NOMO-1 (cell line): ENCODE results near the gene MAN1B1.

Experiments
- DNase-seq, 2 experiments: peaks; one replicate each; lab custom pipeline; 2025; ENCODE audit not compliant: unreplicated experiment in 2 of 2; lab: John Stamatoyannopoulos, UW

MAN1B1 gene

DNA sequence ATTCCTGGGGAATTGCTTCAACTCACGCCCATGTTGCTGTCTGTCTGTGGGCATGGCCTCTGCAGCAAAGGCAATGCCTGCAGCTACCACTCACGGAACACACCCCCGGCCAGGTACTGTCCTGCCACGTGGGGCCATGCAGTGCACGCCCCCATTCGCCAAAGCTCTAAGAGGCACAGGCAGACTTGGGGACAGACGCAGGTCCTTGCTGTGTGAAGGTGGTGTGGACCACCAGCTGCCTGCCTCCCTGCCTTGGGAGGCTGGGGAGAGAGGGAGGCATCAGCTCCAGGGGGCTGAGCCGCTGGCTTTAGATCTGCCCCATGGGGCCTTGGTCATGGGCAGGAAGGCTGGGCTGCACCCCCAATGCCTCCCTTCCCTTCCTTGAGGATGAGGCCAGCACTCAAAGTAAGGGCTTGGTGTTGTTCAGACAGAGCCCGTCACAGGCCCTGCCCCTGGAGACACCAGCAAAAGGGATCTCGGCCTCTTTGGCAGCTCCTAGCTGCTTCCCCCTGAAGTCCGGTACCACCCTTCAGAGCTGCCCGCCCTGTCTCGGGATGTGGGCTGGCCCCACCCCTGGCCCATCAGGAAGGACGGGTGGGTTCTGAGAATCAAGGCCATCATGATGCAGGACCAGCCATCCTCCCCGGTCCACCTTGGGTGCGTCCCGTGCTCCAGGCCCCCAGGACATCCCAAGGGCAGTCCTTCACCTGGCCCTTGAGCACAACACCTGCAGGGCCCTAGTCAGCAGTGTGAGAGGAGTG lies 54.4 kb downstream of the MAN1B1 start:
- DNase-seq = no peak

DNA sequence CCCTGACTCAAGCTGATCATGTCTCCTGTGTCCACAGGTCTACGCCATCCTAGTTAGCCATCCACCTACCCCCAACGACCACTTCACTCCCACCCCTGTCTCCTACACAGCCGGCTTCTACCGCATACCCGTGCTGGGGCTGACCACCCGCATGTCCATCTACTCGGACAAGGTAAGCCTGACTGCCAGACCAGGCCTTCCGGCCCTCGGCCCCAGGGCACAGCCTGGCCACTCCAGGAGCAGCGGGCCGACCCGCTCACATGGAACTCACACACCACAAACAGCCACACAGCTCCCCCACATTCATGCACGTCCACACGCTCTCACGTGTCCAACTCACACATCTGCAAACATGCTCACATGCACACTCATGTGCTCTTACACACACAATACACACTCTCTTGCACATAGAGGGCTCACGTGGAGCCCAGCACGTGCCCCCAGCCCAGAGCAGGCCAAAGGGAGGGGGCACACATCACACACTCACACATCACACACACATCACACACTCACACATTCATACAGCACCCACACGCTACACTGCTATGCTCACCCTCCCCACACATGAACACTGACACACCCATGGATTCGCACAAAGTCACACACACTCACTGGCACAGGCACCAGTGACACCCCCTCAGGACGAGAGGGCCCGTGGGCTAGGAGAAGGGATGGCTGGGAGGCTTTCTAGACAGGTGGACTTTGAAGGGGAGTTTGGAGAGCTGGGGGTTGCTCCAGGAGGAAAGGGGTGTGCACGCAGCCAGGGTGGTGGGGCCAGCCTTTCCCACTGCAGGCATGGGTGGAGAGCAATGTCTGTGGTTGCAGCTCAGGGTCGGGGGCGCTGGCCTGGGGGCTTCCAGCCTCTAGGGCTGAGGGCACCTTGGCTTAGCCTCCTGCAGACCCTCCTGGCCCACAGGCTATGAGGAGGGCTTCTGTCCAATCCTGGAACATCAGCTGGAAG lies 55.5 kb downstream of the MAN1B1 start:
- DNase-seq = no peak

DNA sequence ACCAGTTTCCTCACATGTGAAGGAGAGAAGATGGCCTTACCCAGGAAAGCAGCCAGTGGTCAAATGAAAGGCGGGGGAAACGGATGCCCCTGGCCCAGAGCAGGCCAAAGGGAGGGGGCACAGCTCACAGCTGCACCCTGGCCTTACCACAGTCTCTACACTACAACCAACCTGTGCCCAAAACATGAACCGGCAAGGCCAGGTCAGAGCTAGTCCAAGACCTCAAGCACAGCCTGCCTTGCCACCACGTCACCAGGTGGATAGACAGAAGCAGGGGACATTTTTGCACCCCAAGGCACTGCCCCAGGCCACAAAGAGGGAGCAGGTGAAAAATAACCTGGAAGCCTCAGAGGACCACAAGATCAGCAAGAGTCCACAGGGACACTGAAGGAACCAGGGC lies 56.7 kb downstream of the MAN1B1 start:
- DNase-seq = no peak

DNA sequence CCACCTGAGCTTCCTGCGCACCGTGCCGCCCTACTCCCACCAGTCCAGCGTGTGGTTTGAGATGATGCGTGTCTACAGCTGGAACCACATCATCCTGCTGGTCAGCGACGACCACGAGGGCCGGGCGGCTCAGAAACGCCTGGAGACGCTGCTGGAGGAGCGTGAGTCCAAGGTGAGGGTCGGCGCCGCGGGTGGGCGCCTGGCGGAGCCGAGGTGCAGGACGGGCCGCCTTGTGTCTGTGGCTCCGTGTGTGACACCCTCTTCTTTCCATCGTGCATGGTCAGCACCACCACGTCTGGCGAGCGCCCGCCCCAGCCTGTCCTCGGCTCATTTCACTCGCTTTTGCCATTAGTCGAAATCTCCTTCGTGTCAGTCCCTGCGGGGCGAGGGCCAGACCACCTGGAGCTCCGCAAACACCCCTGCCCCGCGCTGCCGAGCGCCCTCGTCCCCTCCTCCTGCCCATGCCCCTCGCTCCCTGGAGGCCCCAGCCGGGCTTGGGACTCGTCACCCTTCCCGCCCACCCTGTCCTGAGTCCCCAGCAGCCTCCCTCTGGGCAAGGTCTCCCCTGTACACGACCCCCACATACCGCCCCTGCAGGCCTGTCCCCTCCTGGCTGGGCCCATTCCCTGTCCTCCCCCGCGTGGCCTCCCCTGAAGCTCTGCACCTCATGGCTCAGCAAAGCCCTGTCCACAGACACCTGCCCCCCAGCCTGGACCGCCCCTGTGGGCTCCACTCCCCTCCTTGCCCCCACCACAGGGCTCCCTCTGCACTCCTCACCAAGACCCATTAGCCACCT lies 59.1 kb downstream of the MAN1B1 start:
- no peak for DNase-seq

DNA sequence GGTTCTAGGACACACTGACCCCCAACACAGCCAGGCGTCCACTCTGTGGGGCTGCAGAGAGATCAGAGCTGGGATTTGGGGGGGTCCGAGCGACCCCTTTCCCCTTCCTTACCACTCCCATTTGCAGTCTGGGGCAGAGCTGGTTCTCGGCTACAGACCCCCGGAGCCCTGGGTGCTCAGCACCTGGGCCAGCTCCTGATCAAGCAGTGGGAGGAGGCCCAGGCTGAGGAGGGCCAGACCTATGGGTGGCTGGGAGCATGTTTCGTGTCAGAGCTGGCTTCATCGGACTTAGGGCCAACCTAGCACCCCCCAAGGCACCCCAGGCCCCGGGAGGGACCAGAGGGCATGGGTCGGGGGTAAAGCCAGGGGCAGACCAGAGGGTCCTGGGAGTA lies 59.7 kb downstream of the MAN1B1 start:
- DNase-seq = no peak

DNA sequence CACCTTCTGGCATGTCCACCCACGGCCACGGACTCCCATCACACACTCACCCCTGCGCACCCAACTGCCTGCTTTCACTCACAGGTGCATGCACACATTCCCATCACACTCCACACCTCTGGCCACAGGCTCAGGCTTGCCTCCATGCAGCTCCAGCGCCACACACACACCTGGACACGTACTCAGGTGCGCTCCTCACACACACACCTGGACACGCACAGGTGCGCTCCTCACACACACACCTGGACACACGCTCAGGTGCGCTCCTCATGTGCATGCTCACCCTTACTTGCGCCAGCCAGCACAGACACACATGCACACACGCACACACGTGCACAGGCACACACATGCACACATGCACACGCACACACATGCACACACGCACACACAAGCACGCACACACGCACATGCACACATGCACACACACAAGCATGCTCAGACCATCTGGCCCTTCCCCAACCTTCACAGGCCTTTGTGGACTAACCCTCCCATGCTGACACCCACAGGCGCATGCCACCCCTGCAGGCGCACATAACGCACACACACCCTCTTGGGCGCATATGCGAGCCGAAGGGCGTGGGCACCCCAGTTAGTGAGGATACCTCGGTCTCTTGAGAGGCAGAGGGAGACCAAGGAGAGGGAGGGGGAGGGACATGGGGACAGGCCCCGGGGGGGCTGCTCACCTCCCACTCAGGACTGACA lies 60.5 kb downstream of the MAN1B1 start:
- no peak for DNase-seq

DNA sequence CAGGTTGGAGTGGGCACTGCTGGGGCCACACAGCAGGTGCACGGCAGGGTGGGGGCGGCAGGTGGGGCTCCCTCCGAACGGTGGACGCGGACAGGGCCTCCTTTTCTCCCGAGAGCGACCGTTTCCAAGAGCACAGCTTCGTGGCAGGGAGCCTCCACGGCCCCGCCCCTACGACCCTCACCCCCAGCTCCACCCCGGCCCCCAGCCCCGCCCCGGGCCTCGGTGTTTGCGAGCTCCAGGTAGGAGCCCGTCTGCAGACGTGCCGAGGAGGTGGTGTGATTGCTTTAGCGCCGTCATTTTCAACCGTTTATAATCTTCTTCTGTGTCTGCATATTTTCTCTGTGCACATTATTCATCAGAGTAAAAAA lies 61.0 kb downstream of the MAN1B1 start:
- peak in 1 of 2 experiments; percentile 62 for DNase-seq

DNA sequence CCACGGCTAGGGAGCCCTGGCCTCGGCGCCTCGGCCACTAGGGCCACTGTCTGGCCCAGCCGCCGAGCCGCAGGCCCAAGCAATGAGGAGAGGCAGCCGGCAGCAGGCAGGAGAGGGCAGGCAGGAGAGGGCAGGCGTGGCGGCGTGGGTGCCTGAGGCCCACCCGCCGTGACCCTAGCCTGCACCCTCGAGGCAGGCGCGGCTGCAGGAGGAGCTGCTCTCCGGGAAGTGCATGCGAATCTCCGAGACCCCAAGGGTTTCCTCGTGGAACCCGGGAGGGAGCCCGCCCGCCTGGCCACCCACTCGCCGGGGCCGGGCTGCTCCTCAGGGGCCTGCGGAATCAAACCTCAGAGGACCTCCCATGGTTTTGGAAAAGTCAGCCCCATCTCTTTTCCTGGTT lies 61.5 kb downstream of the MAN1B1 start:
- DNase-seq = no peak

DNA sequence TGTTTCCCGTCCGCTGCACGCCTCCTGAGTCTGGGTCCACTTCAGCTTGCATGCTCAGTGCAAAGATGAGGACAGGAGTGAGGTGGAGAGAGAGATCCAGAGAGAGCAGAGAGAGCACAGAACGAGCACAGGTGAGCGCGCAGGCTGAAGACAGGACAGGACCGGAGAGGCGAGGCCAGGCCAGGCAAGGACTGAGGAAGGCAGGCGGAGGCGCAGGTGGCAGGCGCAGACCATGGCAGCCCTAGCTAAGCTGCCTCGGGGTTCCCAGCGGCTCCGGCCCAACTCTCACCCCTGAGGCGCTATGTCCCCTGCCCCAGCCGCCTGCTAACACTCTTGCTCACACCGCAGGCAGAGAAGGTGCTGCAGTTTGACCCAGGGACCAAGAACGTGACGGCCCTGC lies 61.9 kb downstream of the MAN1B1 start:
- no peak for DNase-seq

DNA sequence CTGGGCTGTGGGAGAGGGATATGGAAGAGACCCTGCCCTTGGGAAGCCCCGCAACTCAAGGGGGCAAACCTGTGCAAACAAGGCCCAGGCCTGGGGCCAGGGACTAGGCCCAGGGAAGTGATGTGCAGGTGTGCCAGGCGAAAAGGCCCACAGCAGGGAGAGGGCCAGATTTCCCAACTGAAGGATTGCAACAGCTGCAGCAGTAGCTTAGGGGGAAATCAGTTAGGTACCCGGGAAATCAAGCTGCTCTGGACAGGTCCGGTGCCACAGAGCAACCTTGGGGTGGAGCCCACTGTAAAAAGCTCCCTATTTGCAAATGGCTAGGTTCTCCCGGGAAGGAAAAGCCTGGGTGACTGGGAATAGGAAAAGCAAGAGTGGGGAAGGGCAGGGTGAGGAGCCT lies 62.6 kb downstream of the MAN1B1 start:
- no peak for DNase-seq

DNA sequence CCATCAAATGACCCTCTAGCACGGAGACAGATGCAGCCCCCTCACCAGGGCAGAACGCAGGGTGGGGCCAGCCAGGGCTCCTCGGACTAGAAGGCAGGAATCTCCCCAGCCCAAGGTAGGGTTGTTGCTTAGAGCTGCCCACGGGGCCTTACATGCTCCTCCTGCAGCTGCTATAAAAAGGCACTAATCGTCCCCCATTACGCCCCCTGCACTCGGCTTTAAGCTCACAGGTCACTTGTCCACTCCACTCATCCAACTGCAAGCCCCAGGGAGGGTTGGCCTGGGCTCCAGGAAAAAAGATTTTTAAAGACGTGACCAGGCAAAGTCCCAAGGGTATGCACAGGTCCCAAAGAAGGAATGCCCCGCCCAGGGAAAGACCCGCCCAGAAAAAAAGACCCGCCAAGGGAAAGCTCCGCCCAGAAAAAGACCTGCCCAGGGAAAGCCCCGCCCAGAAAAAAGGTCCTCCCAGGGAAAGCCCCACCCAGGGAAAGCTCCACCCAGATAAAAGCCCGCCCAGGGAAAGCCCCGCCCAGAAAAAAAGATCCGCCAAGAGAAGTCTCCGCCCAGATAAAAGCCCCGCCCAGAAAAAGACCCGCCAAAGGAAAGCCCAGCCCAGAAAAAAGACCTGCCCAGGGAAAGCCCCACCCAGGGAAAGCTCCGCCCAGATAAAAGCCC lies 63.3 kb downstream of the MAN1B1 start:
- DNase-seq = peak in 1 of 2 experiments; percentile 57

DNA sequence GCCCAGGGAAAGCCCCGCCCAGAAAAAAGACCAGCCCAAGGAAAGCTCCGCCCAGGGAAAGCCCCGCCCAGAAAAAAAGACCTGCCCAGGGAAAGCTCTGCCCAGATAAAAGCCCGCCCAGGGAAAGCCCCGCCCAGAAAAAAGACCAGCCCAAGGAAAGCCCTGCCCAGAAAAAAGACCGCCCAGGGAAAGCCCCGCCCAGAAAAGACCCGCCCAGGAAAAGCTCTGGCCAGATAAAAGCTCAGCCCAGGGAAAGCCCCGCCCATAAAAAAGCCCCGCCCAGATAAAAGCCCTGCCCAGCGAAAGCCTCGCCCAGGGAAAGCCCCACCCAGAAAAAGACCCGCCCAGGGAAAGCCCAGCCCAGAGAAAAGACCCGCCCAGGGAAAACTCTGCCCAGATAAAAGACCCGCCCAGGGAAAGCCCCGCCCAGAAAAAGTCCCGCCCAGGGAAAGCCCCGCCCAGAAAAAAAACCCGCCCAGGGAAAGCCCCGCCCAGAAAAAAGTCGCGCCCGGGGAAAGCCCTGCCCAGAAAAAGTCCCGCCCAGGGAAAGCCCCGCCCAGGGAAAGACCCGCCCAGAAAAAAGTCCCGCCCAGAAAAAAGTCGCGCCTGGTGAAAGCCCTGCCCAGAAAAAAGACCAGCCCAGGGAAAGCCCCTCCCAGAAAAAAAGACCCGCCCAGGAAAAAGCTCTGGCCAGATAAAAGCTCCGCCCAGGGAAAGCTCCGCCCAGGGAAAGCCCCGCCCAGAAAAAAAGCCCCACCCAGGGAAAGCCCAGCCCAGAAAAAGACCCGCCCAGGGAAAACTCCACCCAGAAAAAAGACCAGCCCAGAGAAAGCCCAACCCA lies 64.1 kb downstream of the MAN1B1 start:
- peak; percentile 57 to 63 for DNase-seq

DNA sequence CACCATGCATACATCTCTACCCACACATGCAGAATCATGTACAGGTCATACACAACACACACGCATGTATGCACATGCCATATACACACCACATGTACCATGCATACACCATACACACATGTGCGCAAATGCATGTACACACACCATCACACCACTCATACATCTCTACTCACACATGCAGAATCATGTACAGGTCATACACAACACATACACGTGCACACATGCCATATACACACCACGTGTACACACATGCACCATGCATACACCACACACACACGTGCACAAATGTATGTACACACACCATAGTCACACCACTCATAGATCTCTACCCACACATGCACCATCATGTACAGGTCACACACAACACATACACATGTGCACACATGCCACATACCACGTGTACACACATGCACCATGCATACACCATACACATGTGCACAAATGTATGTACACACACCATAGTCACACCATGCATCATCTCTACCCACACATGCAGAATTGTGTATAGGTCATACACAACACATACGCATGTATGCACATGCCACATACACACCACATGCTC lies 66.1 kb downstream of the MAN1B1 start:
- no peak for DNase-seq

DNA sequence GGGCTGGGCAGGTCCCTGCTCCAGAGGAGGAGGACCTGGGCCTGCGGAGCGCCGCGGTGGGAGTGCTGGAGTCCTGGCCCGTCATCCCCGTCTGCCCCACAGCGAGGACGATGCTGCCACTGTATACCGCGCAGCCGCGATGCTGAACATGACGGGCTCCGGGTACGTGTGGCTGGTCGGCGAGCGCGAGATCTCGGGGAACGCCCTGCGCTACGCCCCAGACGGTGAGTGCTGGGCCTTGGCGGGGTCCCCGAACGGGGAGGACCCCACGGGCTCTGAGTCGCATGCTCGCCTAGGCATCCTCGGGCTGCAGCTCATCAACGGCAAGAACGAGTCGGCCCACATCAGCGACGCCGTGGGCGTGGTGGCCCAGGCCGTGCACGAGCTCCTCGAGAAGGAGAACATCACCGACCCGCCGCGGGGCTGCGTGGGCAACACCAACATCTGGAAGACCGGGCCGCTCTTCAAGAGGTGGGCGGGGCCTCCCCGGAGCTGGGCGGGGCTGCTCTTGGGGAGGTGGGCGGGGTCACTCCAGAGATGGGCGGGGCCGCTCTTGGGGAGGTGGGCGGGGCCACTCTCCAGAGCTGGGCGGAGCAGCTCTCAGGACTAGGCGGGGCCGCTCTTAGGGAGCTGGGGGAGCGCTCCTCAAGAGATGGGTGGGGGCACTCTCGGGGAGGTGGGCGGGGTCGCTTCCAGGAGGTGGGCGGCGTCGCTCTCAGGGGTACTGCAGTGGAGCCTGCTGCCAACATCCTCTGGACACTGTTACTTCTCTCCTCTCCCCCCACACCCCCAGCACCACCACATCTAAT lies 70.0 kb downstream of the MAN1B1 start:
- no peak for DNase-seq

DNA sequence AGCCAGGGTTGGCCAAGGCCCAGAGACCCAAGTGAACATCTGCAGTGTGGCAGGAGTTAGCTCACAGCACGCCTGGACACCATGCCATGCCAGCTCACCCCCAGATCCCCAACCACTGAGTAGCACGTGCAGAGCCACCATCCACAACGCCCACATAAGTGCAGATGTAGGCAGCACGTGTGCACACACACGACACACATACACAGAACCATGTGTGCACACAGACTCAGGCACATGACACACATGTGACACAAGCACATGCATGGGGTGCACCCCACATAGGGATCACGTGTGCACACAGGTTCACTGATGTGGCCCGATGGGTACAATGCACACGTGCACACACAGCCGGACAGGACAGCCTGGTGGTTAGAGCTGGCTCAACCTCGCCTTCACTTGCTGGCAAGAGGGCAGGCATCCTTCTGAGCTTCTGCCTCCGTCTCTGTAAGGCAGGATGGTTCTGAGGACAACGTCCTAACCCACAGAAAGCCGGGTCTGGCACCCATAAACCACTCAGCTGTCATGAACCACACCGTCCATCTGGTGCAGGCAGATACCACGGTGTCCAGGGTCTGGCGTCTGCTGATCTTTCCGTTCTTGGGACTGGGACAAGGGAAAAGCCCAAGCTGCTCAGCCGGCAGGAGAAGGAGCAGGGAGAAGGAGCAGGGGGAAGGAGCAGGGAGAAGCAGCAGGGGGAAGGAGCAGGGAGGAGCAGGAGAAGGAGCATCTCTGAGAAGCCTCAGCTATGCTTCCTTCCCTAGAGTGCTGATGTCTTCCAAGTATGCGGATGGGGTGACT lies 71.0 kb downstream of the MAN1B1 start:
- no peak for DNase-seq

DNA sequence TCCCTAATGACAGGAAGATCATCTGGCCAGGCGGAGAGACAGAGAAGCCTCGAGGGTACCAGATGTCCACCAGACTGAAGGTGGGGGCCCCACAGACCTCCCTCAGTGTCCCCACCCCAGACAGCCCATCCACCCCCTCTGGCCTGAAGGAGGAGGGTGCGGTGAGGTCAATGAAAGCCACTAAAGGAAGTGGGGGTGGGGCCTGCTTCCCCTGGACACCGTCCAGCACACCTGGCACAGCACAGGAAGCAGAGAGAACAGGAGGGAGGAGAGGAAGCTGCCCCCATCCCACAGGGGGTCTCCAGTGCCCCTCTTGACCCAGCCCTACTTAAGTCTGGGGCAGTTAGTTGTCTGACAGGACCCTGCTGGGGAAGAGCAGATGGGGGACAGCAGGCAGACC lies 71.8 kb downstream of the MAN1B1 start:
- DNase-seq = no peak
